WTC11 (cell line): ENCODE results near the gene CLEC10A. TPM values are rescaled to one million over a fixed set of nuclear protein-coding genes. Genes with fewer than 3 reads are reported as not detected.

Experiments used
- ATAC-seq: fragments of 200-7000 bp; cut with Tn5 transposase; 2 replicates; pipeline ENCODE4 v1.10.0; 2021; ENCODE audit warnings: mild to moderate bottlenecking, moderate library complexity
- CTCF ChIA-PET: fragments of 300-600 bp; sonication (Branson Sonifier 250); formaldehyde crosslinking; loops from one replicate; lab custom pipeline; 2021; ENCODE audit warnings: antibody characterized with exemption; lab: Charles Lee
- POLR2A ChIA-PET: fragments of 350-600 bp; sonication (Branson Sonifier 250); formaldehyde crosslinking; loops from one replicate; lab custom pipeline; 2021; ENCODE audit warnings: antibody characterized with exemption; lab: Charles Lee
- DNase-seq: peaks from one replicate; pipeline ENCODE4 v3.0.0; 2021; ENCODE audit warnings: low spot score
- H3K27ac Mint-ChIP-seq: 2 replicates; pipeline ENCODE4 v1.8.0; 2021; ENCODE audit warnings: mixed read lengths
- H3K27me3 Mint-ChIP-seq: 2 replicates; pipeline ENCODE4 v1.8.0; 2021; ENCODE audit warnings: low read depth, mild to moderate bottlenecking, moderate library complexity, mixed read lengths
- H3K36me3 Mint-ChIP-seq: 2 replicates; pipeline ENCODE4 v1.8.0; 2021; ENCODE audit warnings: mixed read lengths
- H3K4me1 Mint-ChIP-seq: 2 replicates; pipeline ENCODE4 v1.8.0; 2022; ENCODE audit warnings: mixed read lengths
- H3K4me3 Mint-ChIP-seq: 2 replicates; pipeline ENCODE4 v1.8.0; 2021; ENCODE audit warnings: mild to moderate bottlenecking, moderate library complexity, mixed read lengths
- H3K9me3 Mint-ChIP-seq: 2 replicates; pipeline ENCODE4 v1.8.0; 2021; ENCODE audit warnings: mixed read lengths
- CREM ChIP-seq: sonication (generic); formaldehyde crosslinking; IDR thresholded peaks from 2 replicates; pipeline ENCODE4 v1.8.1; 2022; ENCODE audit warnings: mild to moderate bottlenecking, missing genetic modification reagents, moderate library complexity
- ETV6 ChIP-seq: sonication (generic); formaldehyde crosslinking; IDR thresholded peaks from 2 replicates; pipeline ENCODE4 v1.8.1; 2022; ENCODE audit warnings: mild to moderate bottlenecking, missing genetic modification reagents
- FOXJ3 ChIP-seq: sonication (generic); formaldehyde crosslinking; IDR thresholded peaks from 2 replicates; pipeline ENCODE4 v1.9.0; 2021; ENCODE audit warnings: missing genetic modification reagents, mild to moderate bottlenecking, borderline replicate concordance
- HMGXB4 ChIP-seq: sonication (generic); formaldehyde crosslinking; IDR thresholded peaks from 2 replicates; pipeline ENCODE4 v1.8.1; 2023; ENCODE audit warnings: mild to moderate bottlenecking, moderate library complexity, missing genetic modification reagents
- JUN ChIP-seq: sonication (generic); formaldehyde crosslinking; IDR thresholded peaks from 2 replicates; pipeline ENCODE4 v1.8.0; 2023; ENCODE audit warnings: mild to moderate bottlenecking, missing genetic modification reagents
- NFATC4 ChIP-seq: fragments of 250-450 bp; sonication (Bioruptor Pico); IDR thresholded peaks from 2 replicates; pipeline ENCODE4 v1.9.0; 2021; ENCODE audit warnings: mild to moderate bottlenecking
- NR1H2 ChIP-seq: sonication (generic); formaldehyde crosslinking; IDR thresholded peaks from 2 replicates; pipeline ENCODE4 v1.9.0; 2021; ENCODE audit warnings: mild to moderate bottlenecking, moderate library complexity, missing genetic modification reagents
- NR2C2 ChIP-seq: sonication (generic); formaldehyde crosslinking; IDR thresholded peaks from 2 replicates; pipeline ENCODE4 v1.8.0; 2022; ENCODE audit warnings: mild to moderate bottlenecking, missing genetic modification reagents
- PRRX2 ChIP-seq: fragments of 250-450 bp; sonication (Bioruptor Pico); IDR thresholded peaks from 2 replicates; pipeline ENCODE4 v1.8.0; 2021; ENCODE audit warnings: mild to moderate bottlenecking
- TEAD1 ChIP-seq: sonication (generic); formaldehyde crosslinking; IDR thresholded peaks from 2 replicates; pipeline ENCODE4 v1.8.0; 2022; ENCODE audit warnings: mild to moderate bottlenecking, missing genetic modification reagents
- ZBTB21 ChIP-seq: sonication (generic); formaldehyde crosslinking; IDR thresholded peaks from 2 replicates; pipeline ENCODE4 v1.8.1; 2023; ENCODE audit warnings: mild to moderate bottlenecking, missing genetic modification reagents, borderline replicate concordance
- ZNF416 ChIP-seq: fragments of 250-450 bp; sonication (Bioruptor Pico); IDR thresholded peaks from 2 replicates; pipeline ENCODE4 v1.9.0; 2021; ENCODE audit warnings: mild to moderate bottlenecking, inconsistent platforms
- ZNF423 ChIP-seq: fragments of 250-450 bp; sonication (Bioruptor Pico); IDR thresholded peaks from 2 replicates; pipeline ENCODE4 v2.1.2; 2022; ENCODE audit warnings: mild to moderate bottlenecking, moderate library complexity
- ZNF425 ChIP-seq: fragments of 250-450 bp; sonication (Bioruptor Pico); conservative IDR thresholded peaks from 2 replicates; pipeline ENCODE4 v1.9.0; 2021; ENCODE audit warnings: mild to moderate bottlenecking
- ZSCAN18 ChIP-seq: fragments of 250-450 bp; sonication (Bioruptor Pico); IDR thresholded peaks from 2 replicates; pipeline ENCODE4 v2.1.2; 2022; ENCODE audit warnings: mild to moderate bottlenecking, moderate library complexity
- total RNA-seq: library from RNA; stranded (reverse); gene quantifications from 3 replicates; pipeline ENCODE4 v1.2.3, GENCODE V29; 2021
- TF ChIP-seq, protein P1 (sequence below): sonication (generic); formaldehyde crosslinking; IDR thresholded peaks from 2 replicates; pipeline ENCODE4 v1.8.1; 2023; ENCODE audit warnings: mild to moderate bottlenecking, missing genetic modification reagents, moderate library complexity
- TF ChIP-seq, protein P2 (sequence below): fragments of 250-450 bp; sonication (Bioruptor Pico); IDR thresholded peaks from 2 replicates; pipeline ENCODE4 v1.9.0; 2021; ENCODE audit warnings: mild to moderate bottlenecking
- TF ChIP-seq, protein P3 (sequence below): sonication (generic); formaldehyde crosslinking; IDR thresholded peaks from 2 replicates; pipeline ENCODE4 v1.8.0; 2023; ENCODE audit warnings: missing genetic modification reagents, mild to moderate bottlenecking, borderline replicate concordance
- TF ChIP-seq, protein P4 (sequence below): sonication (generic); formaldehyde crosslinking; IDR thresholded peaks from 2 replicates; pipeline ENCODE4 v1.8.1; 2022; ENCODE audit warnings: low read depth, missing genetic modification reagents, borderline replicate concordance

The CLEC10A gene
- total RNA-seq, 1 experiment from 2014 or later, result not detected

- POLR2A ChIA-PET, result no interaction called here
- H3K4me1 Mint-ChIP-seq, result peaks cover 5% of the 10 kb centered on the region
- H3K27ac Mint-ChIP-seq, result no peak overlapping the region
- no peak for DNase-seq
- H3K27me3 Mint-ChIP-seq, result no peaks in the 10 kb centered on the region; the same call in 1 of the 2 replicates
- no peak for TF ChIP-seq PRRX2 (CRISPR knock-in tag)
- TF ChIP-seq ZSCAN18 (CRISPR knock-in tag), result no peak
- no peak for TF ChIP-seq ETV6
- TF ChIP-seq ZNF416 (CRISPR knock-in tag), result no peak
- TF ChIP-seq ZNF423 (CRISPR knock-in tag), result no peak
- TF ChIP-seq, protein P1, sequence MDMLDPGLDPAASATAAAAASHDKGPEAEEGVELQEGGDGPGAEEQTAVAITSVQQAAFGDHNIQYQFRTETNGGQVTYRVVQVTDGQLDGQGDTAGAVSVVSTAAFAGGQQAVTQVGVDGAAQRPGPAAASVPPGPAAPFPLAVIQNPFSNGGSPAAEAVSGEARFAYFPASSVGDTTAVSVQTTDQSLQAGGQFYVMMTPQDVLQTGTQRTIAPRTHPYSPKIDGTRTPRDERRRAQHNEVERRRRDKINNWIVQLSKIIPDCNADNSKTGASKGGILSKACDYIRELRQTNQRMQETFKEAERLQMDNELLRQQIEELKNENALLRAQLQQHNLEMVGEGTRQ (CRISPR knock-in tag), result no peak
- TF ChIP-seq NR2C2, result no peak
- TF ChIP-seq ZBTB21 (CRISPR knock-in tag), result no peak
- TF ChIP-seq NR1H2 (CRISPR knock-in tag), result no peak
- no peak for TF ChIP-seq TEAD1 (CRISPR knock-in tag)
- TF ChIP-seq FOXJ3 (CRISPR knock-in tag), result no peak
- TF ChIP-seq NFATC4, result no peak
- TF ChIP-seq, protein P2, sequence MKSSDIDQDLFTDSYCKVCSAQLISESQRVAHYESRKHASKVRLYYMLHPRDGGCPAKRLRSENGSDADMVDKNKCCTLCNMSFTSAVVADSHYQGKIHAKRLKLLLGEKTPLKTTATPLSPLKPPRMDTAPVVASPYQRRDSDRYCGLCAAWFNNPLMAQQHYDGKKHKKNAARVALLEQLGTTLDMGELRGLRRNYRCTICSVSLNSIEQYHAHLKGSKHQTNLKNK, result no peak
- no peak for TF ChIP-seq JUN (CRISPR knock-in tag)
- no peak for TF ChIP-seq CREM (CRISPR knock-in tag)
- TF ChIP-seq, protein P3, sequence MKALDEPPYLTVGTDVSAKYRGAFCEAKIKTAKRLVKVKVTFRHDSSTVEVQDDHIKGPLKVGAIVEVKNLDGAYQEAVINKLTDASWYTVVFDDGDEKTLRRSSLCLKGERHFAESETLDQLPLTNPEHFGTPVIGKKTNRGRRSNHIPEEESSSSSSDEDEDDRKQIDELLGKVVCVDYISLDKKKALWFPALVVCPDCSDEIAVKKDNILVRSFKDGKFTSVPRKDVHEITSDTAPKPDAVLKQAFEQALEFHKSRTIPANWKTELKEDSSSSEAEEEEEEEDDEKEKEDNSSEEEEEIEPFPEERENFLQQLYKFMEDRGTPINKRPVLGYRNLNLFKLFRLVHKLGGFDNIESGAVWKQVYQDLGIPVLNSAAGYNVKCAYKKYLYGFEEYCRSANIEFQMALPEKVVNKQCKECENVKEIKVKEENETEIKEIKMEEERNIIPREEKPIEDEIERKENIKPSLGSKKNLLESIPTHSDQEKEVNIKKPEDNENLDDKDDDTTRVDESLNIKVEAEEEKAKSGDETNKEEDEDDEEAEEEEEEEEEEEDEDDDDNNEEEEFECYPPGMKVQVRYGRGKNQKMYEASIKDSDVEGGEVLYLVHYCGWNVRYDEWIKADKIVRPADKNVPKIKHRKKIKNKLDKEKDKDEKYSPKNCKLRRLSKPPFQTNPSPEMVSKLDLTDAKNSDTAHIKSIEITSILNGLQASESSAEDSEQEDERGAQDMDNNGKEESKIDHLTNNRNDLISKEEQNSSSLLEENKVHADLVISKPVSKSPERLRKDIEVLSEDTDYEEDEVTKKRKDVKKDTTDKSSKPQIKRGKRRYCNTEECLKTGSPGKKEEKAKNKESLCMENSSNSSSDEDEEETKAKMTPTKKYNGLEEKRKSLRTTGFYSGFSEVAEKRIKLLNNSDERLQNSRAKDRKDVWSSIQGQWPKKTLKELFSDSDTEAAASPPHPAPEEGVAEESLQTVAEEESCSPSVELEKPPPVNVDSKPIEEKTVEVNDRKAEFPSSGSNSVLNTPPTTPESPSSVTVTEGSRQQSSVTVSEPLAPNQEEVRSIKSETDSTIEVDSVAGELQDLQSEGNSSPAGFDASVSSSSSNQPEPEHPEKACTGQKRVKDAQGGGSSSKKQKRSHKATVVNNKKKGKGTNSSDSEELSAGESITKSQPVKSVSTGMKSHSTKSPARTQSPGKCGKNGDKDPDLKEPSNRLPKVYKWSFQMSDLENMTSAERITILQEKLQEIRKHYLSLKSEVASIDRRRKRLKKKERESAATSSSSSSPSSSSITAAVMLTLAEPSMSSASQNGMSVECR (CRISPR knock-in tag), result no peak
- TF ChIP-seq, protein P4, sequence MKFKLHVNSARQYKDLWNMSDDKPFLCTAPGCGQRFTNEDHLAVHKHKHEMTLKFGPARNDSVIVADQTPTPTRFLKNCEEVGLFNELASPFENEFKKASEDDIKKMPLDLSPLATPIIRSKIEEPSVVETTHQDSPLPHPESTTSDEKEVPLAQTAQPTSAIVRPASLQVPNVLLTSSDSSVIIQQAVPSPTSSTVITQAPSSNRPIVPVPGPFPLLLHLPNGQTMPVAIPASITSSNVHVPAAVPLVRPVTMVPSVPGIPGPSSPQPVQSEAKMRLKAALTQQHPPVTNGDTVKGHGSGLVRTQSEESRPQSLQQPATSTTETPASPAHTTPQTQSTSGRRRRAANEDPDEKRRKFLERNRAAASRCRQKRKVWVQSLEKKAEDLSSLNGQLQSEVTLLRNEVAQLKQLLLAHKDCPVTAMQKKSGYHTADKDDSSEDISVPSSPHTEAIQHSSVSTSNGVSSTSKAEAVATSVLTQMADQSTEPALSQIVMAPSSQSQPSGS (CRISPR knock-in tag), result no peak
- TF ChIP-seq ZNF425, result no peak
- no peak for TF ChIP-seq HMGXB4
- CTCF ChIA-PET, result interaction anchor here (0.6 kb wide), 1 partner anchor 81 kb away, joined by 3 read pairs; no protein-coding TSS in a partner anchor
- no peaks in the 10 kb centered on the region for H3K36me3 Mint-ChIP-seq
- H3K9me3 Mint-ChIP-seq, result peaks cover 12% of the 10 kb centered on the region
- no peak for ATAC-seq
- H3K4me3 Mint-ChIP-seq, result no peak overlapping the region
Observed at GRCh38 chr17:7084088-7084487, 4.0 kb upstream of the CLEC10A start.
